HFF-Myc (cell line): ENCODE results near the gene PTPRE.

Experiments used
- DNase-seq: peaks from one replicate; pipeline ENCODE4 v3.0.0-alpha.2; 2011; ENCODE audit warnings: low read depth; ENCODE audit errors: extremely low read depth
- H3K4me3 ChIP-seq: replicated peaks from 2 replicates; pipeline ENCODE4 v1.5.1; 2011; ENCODE audit warnings: low read depth, mild to moderate bottlenecking, control low read depth, low read length
- CTCF ChIP-seq: IDR thresholded peaks from 2 replicates; pipeline ENCODE4 v1.5.1; 2012; ENCODE audit warnings: mild to moderate bottlenecking, low read depth, low read length, control low read depth; ENCODE audit errors: missing control alignments

The PTPRE gene

GRCh38 chr10:128001849-128002248 lies 94.9 kb downstream of the PTPRE start:
- no peak for TF ChIP-seq CTCF
- H3K4me3 ChIP-seq: no peak overlapping the region
- DNase-seq: no peak

GRCh38 chr10:128003521-128003920 lies 96.6 kb downstream of the PTPRE start:
- no peak for TF ChIP-seq CTCF
- H3K4me3 ChIP-seq: no peak overlapping the region

GRCh38 chr10:128005858-128006257 lies 99.0 kb downstream of the PTPRE start:
- DNase-seq: no peak
- TF ChIP-seq CTCF: no peak
- no peak overlapping the region for H3K4me3 ChIP-seq

More at GRCh38 chr10:128003521-128003920, 96.6 kb downstream of the PTPRE start:
- no peak for DNase-seq

DNA sequence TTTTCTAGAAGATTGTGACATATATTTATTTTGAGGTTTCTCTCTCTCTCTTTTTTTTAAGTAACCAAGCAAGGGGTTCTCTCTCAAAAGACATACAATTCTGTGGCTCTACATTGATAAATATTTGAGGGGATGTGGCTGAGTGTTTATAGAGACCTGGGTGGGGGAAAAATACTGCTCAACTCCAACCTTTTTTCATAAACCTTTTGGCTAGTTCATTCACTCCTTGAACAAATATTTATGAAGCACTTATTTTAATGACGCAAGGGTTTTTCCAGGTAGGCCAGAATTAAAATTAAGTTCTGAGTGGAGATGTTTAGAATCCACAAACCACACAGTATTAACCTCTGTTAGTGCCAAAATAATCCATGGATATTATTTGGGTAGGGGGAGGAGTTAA lies 100.2 kb downstream of the PTPRE start:
- DNase-seq: no peak
- no peak for TF ChIP-seq CTCF
- no peak overlapping the region for H3K4me3 ChIP-seq

GRCh38 chr10:128007971-128008370 lies 101.1 kb downstream of the PTPRE start:
- no peak for DNase-seq
- no peak overlapping the region for H3K4me3 ChIP-seq
- no peak for TF ChIP-seq CTCF

GRCh38 chr10:128008521-128009250 lies 101.8 kb downstream of the PTPRE start:
- TF ChIP-seq CTCF: no peak
- no peak for DNase-seq
- no peak overlapping the region for H3K4me3 ChIP-seq

- no peak for TF ChIP-seq CTCF
- no peak for DNase-seq
- H3K4me3 ChIP-seq: no peak overlapping the region
Measured at GRCh38 chr10:128009372-128010126, 102.6 kb downstream of the PTPRE start.
